Measurements from ENCODE around the gene ORM1.

DNA sequence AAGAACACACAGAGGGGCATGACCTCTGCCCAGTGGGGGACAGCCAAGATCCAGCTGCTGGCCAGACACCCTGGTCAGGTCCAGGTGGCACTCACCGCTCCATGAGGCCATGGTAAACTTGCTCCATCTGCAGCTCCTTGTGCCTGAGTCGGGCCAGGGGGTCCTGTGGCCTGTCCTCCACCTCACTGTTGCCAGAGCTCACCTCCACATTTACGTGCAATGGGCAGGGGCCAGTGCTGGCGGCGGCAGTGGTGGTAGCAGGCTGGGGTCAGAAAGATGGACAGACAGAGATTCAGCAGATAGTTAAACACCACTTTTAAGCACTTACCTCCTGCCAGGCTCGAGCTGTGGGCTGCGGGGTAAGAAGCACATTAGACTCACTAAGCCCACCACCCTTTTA, 36.9 kb downstream of the ORM1 start:
- TF ChIP-seq EZH2 (IDR thresholded peaks at IDR 0.05; ENCODE audit: borderline replicate concordance, low read depth, low read length, severe bottlenecking) (no peak), POLR2A (IDR thresholded peaks at IDR 0.05; ENCODE audit: low read depth, low read length) (no peak), POLR2AphosphoS5 (IDR thresholded peaks at IDR 0.05; ENCODE audit: insufficient read depth, low read depth, low read length) (no peak)
- TF ChIP-seq, protein P1, sequence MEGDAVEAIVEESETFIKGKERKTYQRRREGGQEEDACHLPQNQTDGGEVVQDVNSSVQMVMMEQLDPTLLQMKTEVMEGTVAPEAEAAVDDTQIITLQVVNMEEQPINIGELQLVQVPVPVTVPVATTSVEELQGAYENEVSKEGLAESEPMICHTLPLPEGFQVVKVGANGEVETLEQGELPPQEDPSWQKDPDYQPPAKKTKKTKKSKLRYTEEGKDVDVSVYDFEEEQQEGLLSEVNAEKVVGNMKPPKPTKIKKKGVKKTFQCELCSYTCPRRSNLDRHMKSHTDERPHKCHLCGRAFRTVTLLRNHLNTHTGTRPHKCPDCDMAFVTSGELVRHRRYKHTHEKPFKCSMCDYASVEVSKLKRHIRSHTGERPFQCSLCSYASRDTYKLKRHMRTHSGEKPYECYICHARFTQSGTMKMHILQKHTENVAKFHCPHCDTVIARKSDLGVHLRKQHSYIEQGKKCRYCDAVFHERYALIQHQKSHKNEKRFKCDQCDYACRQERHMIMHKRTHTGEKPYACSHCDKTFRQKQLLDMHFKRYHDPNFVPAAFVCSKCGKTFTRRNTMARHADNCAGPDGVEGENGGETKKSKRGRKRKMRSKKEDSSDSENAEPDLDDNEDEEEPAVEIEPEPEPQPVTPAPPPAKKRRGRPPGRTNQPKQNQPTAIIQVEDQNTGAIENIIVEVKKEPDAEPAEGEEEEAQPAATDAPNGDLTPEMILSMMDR (IDR thresholded peaks at IDR 0.05; ENCODE audit: extremely low read depth in 1 of 2, insufficient read depth in 1 of 2, low read depth in 1 of 2, low read length in 2 of 2) = no peak
